HG02610 (cell line): ENCODE data around the gene RAB11FIP3.
A peak's percentile ranks its signal among the peaks of the same experiment; 100 is the strongest.

Experiments used
- ATAC-seq: cut with Tn5 transposase; IDR thresholded peaks from one replicate; pipeline ENCODE4 v1.9.1; 2021; ENCODE audit warnings: mild to moderate bottlenecking, moderate library complexity; ENCODE audit not compliant: unreplicated experiment

Gene RAB11FIP3

GRCh38 chr16:515175-515938, 89.9 kb downstream of the RAB11FIP3 start:
- no peak for ATAC-seq

GRCh38 chr16:515939-516226, 90.4 kb downstream of the RAB11FIP3 start:
- ATAC-seq = no peak

GRCh38 chr16:516301-516700, 90.9 kb downstream of the RAB11FIP3 start:
- ATAC-seq = no peak

- ATAC-seq = no peak
Observed at GRCh38 chr16:518858-519257, 93.4 kb downstream of the RAB11FIP3 start.

- ATAC-seq = no peak
Observed at GRCh38 chr16:519425-519824, 94.0 kb downstream of the RAB11FIP3 start.

- no peak for ATAC-seq
Observed at GRCh38 chr16:519841-520687, 94.6 kb downstream of the RAB11FIP3 start.

GRCh38 chr16:520847-521246, 95.4 kb downstream of the RAB11FIP3 start:
- ATAC-seq = no peak

GRCh38 chr16:521381-522210, 96.1 kb downstream of the RAB11FIP3 start:
- no peak for ATAC-seq

GRCh38 chr16:522320-523096, 97.1 kb downstream of the RAB11FIP3 start:
- ATAC-seq = no peak

GRCh38 chr16:523097-523741, 97.8 kb downstream of the RAB11FIP3 start:
- ATAC-seq = no peak

GRCh38 chr16:524274-525040, 99.0 kb downstream of the RAB11FIP3 start:
- no peak for ATAC-seq

- ATAC-seq = no peak
Observed at GRCh38 chr16:525123-525519, 99.7 kb downstream of the RAB11FIP3 start.

- ATAC-seq = peak; percentile 36
Observed at GRCh38 chr16:525520-526180, 100.2 kb downstream of the RAB11FIP3 start.

GRCh38 chr16:526181-527014, 100.9 kb downstream of the RAB11FIP3 start:
- ATAC-seq = no peak

- ATAC-seq = peak; percentile 65
Observed at GRCh38 chr16:527015-527903, 101.8 kb downstream of the RAB11FIP3 start, which contains the start of gene CAPN15. Gene CAPN15, plus strand, starts transcription at chr16:527712. Its CDS starts 19,127 bp downstream, at chr16:546839.

- no peak for ATAC-seq
Observed at GRCh38 chr16:528111-529011, 102.9 kb downstream of the RAB11FIP3 start.
